IPS DF 4.7 (cell line): ENCODE results near the gene OGFR.

Source experiments
- DNase-seq: peaks from one replicate; pipeline ENCODE4 v3.0.0-alpha.2; 2013; ENCODE audit warnings: low spot score; ENCODE audit errors: extremely low read depth

Gene OGFR

DNA sequence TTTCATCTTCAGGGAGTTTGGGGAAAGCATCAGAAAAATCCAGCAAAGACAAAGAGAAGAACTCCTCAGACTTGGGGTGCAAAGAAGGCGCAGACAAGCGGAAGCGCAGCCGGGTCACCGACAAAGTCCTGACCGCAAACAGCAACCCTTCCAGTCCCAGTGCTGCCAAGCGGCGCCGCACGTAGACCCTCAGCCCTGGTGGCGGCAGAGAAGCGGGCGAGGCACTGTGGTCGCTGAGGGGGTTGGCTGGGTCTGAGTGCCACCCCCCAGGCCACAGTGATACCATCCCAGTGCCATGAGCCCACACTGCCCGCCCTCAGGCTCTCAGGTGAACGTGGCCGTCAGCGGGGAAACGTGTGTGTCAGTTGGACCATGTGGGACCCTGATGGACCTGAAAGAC, 5.2 kb upstream of the OGFR start:
- DNase-seq, result no peak

GRCh38 chr20:62799873-62800272, 4.8 kb upstream of the OGFR start:
- no peak for DNase-seq

DNA sequence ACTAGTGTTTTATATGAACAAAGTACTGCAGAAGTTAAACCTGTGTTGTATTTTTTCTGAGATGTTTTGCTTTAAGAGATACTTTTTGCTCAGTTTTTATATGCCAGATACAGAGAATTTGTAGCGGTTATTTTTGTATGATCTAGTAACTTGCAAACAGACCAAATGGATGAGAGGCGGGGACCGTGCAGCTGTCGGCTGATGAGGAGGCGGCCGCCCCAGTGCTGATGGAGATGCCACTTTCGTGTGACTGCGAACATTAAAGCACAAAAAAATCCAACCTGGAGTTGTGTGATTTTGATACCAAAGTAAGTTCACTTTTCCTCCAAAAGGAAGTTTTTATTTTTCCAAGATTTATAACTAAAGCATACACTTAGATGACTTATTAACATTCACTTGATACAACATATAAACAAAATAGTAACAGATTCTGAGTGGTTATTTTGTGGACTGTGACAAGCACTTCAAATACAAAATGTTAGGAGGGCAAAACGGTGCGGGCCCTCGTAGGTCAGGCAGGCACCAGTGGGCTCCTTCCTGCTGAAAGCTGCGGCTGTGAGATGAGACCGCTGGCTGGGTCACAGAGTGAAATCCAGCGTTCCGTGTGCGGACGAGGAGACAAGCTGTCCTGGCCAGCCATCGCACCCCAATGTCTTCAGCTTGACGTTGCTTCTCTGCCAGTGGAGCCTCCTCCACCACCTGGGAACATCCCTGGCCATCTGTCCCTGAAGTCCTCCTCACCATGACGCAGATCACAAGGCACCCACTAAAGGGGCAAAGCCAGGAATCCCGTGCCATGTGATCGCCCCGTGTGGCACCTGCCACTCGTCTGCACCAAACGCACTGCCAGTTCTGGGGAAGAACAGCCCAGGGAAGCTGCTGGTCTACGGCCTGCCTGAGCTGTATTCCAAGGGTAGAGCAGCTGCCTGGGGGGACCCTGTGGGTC, 4.0 kb upstream of the OGFR start:
- DNase-seq, result no peak

DNA sequence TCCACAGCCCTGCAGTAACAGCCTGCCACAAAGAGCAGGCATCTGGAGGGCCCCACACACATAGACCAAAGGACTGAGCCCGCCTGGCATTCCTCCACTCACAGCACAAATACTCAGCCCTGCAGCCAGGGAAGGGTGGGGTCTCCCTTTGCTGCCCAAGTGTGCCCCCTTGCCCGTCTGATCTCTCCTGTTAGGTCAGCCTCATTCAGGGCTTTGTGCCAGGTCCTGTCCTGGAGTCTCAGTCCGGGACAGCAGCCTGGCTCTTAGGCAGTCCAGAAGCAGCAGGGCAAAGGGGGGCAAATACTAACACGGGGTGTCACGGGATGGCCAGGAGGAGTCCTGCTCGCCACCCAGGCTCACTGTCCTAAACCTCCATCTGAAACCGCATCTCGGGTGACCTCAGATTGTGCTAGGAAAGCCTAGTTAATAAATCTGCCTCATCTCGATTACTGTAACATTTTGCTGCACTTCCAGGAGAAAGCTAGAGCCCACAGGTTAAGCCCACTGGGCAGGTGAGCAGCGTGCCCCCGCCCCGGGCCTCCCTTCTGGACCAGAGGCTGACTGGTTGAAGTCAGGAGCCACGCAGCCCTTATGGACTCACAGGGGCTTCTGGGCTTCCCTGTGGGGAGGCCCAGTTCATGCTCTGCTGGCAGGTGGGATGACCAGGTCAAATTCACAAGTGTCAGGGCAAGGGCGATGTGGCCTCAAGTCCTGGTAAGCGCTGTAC, 3.2 kb upstream of the OGFR start:
- no peak for DNase-seq

GRCh38 chr20:62802026-62802712, 2.5 kb upstream of the OGFR start:
- DNase-seq, result no peak

DNA sequence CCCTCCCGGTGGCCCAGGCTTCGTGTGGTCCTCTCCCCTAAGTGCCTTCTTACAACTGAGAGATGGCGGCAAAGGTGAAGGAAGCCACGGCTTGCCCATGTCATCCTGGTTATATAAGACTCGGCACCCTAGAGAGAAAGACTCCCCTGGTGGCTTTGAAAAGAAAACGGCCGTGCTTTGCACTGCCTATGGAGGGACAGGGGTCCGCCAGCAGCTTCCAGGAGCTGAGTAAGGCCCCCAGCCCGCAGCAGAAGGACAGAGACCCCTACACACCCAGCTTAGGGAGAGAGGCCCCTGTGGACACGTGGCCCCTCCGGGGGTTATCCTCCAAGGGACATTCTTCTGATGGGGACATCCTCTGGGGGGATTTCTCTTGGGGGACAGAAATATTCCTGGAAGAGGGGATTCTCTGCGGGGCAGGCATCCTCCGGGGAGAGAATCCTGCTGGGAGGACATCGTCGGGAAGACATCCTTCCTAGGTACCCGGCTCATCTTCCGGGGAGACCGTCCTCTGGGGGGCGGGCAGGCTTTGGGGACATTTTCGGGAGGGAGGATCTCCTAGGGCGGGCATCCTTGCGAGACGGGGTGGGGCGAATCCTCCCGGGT, 511 bp upstream of the OGFR start:
- DNase-seq, result no peak

DNA sequence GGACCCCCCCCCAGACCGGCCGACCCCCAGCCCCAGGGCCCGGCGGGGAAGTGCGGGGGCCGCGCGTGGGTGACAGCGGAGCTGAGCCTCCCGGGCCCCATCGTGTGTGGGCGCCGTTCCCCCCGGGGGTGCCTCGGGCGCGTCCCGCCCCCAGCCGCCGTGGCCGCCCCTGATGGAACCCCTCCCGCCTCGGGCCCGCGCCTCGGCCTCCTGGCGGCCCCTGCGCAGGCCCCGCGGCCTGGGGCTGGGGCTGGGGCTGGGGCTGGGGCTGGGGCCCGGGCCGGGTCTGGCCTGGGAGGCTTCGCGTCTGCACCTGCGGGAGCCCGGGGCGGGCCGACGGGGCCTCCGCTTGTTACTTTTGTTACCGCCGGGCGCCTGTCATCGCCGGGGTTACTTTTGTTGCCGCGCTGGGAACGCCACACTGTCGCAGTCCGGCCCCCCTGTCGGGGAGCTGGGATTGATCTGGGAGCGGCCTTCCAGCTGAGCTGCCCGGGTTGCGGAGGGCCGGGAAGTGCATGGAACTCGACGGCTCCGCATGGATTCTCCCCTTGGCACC, 598 bp downstream of the OGFR start:
- no peak for DNase-seq

- no peak for DNase-seq
Measured at GRCh38 chr20:62805711-62806382, 1.2 kb downstream of the OGFR start.

- no peak for DNase-seq
Measured at GRCh38 chr20:62806383-62807050, 1.9 kb downstream of the OGFR start.

DNA sequence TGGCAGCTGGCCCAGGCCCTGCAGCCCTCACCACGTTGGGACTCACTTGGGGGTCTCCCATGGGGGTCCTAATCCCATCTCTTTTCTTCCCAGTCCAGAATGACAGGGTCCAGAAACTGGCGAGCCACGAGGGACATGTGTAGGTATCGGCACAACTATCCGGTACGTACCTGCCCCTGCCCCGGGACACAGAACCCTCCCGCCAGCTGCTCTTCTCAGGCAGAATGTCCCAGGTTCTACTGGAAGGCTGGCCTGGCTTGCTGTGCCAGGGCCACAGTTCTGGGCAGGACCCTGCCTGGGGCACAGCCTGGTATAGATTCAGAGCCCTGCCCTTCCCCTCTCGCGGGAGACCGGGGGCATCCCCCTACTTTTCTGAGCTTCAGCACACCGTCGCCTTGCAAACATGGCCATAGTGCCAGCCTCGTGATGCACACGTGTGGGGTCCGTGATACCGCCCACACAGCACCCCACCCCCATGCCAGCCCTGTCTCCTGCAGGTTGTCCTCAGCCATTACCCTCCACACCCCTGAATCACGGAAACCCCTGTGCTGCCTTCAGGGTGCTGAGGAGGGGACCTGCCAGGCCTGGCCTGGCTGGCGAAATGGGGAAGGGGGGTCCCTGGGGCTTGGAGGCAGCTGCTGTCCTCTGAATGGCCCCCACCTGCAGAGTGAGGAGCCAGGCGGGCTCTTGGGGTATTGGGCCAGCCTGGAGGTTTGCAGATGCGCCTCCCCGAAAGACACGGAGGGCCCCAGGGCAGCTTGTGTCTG, 3.0 kb downstream of the OGFR start:
- DNase-seq, result no peak

GRCh38 chr20:62808211-62808865, 3.7 kb downstream of the OGFR start:
- no peak for DNase-seq

- DNase-seq, result no peak
Measured at GRCh38 chr20:62809530-62810428, 5.1 kb downstream of the OGFR start.

GRCh38 chr20:62811320-62811719, 6.7 kb downstream of the OGFR start:
- DNase-seq, result no peak

DNA sequence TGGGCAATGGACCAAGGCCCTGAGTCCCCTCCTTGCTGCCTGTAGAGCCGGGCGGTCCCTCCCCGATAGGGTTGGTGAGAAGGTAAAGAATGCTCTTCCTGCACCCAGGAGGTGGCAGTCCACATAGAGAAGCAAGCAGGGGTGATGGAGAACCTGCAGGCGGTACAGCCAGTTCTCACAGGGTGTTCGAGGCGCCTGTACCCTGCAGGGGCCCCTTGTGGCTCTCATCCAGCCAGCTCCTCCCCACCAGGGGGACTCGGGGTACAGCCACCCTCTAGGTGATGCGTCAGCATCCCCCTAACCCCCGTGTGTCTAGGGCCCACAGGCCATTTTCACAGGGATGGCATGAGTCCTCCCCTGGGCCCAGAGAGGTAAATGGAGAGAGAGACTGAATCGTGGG, 7.1 kb downstream of the OGFR start:
- DNase-seq, result no peak

GRCh38 chr20:62812181-62812906, 7.7 kb downstream of the OGFR start:
- no peak for DNase-seq

- no peak for DNase-seq
Measured at GRCh38 chr20:62812907-62813200, 8.2 kb downstream of the OGFR start.

DNA sequence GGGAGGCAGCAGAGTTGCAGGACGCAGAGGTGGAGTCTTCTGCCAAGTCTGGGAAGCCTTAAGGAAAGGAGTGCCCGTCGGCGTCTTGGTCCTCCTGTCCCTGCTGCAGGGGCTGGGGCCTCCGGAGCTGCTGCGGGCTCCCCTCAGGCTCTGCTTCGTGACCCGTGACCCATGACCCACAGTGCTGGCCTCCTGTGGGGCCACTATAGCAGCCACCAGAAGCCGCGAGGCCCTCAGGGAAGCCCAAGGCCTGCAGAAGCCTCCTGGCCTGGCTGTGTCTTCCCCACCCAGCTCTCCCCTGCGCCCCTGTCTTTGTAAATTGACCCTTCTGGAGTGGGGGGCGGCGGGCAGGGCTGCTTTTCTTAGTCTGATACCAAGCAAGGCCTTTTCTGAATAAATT, 9.0 kb downstream of the OGFR start:
- no peak for DNase-seq
